ENCODE measurements around the gene ACVR1B. TPM values are rescaled to one million over a fixed set of nuclear protein-coding genes. Genes with fewer than 3 reads are reported as not detected.
"Not testable (repeated sequence)": the region's sequence is repeated elsewhere in the genome, so short reads cannot be mapped to it uniquely, and the experiment has no call there.

ACVR1B gene
- total RNA-seq, 1 experiment from 2014 or later: 22.4 TPM

- Histone ChIP-seq H3K9me3 (replicated peaks) (no peaks in the 10 kb centered on the region), H3K27me3 (no peaks in the 10 kb centered on the region), H3K36me3 (peaks cover 25% of the 10 kb centered on the region), H3K27ac (no peak overlapping the region), H3K4me1 (no peaks in the 10 kb centered on the region), H3K4me3 (no peak overlapping the region)
- no peak for DNase-seq
These were observed 25.8 kb downstream of the ACVR1B start for GRCh38 chr12:51977320-51977753.

GRCh38 chr12:51979306-51979705, 27.8 kb downstream of the ACVR1B start:
- not testable (repeated sequence) for H3K4me3 ChIP-seq; DNase-seq; H3K9me3 ChIP-seq (replicated peaks); H3K27me3 ChIP-seq; H3K27ac ChIP-seq; H3K4me1 ChIP-seq
- peaks cover 37% of the 10 kb centered on the region for H3K36me3 ChIP-seq

- H3K36me3 ChIP-seq: peaks cover 41% of the 10 kb centered on the region
- DNase-seq: peak; percentile 49 to 91
- no peaks in the 10 kb centered on the region for H3K9me3 ChIP-seq (replicated peaks)
- H3K4me1 ChIP-seq: no peaks in the 10 kb centered on the region
- no peak overlapping the region for H3K27ac ChIP-seq
- H3K4me3 ChIP-seq: no peak overlapping the region
- H3K27me3 ChIP-seq: no peaks in the 10 kb centered on the region
These were observed 28.7 kb downstream of the ACVR1B start for GRCh38 chr12:51980051-51980808.

- Histone ChIP-seq H3K4me3 (no peak overlapping the region), H3K27me3 (no peaks in the 10 kb centered on the region), H3K27ac (no peak overlapping the region), H3K36me3 (peaks cover 45% of the 10 kb centered on the region), H3K9me3 (replicated peaks) (no peaks in the 10 kb centered on the region), H3K4me1 (no peaks in the 10 kb centered on the region)
- no peak for DNase-seq
These were observed 29.3 kb downstream of the ACVR1B start for GRCh38 chr12:51980809-51981127.

- H3K4me3 ChIP-seq: no peak overlapping the region
- H3K4me1 ChIP-seq: no peaks in the 10 kb centered on the region
- H3K27ac ChIP-seq: no peak overlapping the region
- no peaks in the 10 kb centered on the region for H3K9me3 ChIP-seq (replicated peaks)
- no peaks in the 10 kb centered on the region for H3K27me3 ChIP-seq
- no peak for DNase-seq
- peaks cover 48% of the 10 kb centered on the region for H3K36me3 ChIP-seq
These were observed 33.2 kb downstream of the ACVR1B start for GRCh38 chr12:51984657-51985056.

GRCh38 chr12:51985154-51985835, 33.8 kb downstream of the ACVR1B start:
- H3K4me1 ChIP-seq: no peaks in the 10 kb centered on the region
- peaks cover 48% of the 10 kb centered on the region for H3K36me3 ChIP-seq
- DNase-seq: no peak
- H3K27me3 ChIP-seq: no peaks in the 10 kb centered on the region
- H3K4me3 ChIP-seq: no peak overlapping the region
- H3K9me3 ChIP-seq (replicated peaks): no peaks in the 10 kb centered on the region
- H3K27ac ChIP-seq: no peak overlapping the region

GRCh38 chr12:51986834-51987233, 35.3 kb downstream of the ACVR1B start:
- H3K4me1 ChIP-seq: no peaks in the 10 kb centered on the region
- no peaks in the 10 kb centered on the region for H3K9me3 ChIP-seq (replicated peaks)
- no peak overlapping the region for H3K4me3 ChIP-seq
- no peaks in the 10 kb centered on the region for H3K27me3 ChIP-seq
- no peak overlapping the region for H3K27ac ChIP-seq
- H3K36me3 ChIP-seq: peaks cover 40% of the 10 kb centered on the region
- no peak for DNase-seq

- Histone ChIP-seq H3K27ac (no peak overlapping the region), H3K9me3 (replicated peaks) (no peaks in the 10 kb centered on the region)
- no peak for DNase-seq
These were observed 40.7 kb downstream of the ACVR1B start for GRCh38 chr12:51992246-51992645.

GRCh38 chr12:51994539-51994820, 43.0 kb downstream of the ACVR1B start:
- H3K36me3 ChIP-seq: peaks cover 15% of the 10 kb centered on the region; the same call in 1 of the 2 replicates
- no peaks in the 10 kb centered on the region for H3K4me1 ChIP-seq
- DNase-seq: no peak
- H3K4me3 ChIP-seq: no peak overlapping the region
- no peaks in the 10 kb centered on the region for H3K9me3 ChIP-seq (replicated peaks)
- H3K27ac ChIP-seq: no peak overlapping the region
- H3K27me3 ChIP-seq: no peaks in the 10 kb centered on the region

More at GRCh38 chr12:51992246-51992645, 40.7 kb downstream of the ACVR1B start:
- Histone ChIP-seq H3K4me3 (no peak overlapping the region), H3K4me1 (no peaks in the 10 kb centered on the region), H3K36me3 (peaks cover 16% of the 10 kb centered on the region; the same call in 1 of the 2 replicates), H3K27me3 (no peaks in the 10 kb centered on the region)

GRCh38 chr12:51994959-51995358, 43.5 kb downstream of the ACVR1B start:
- Histone ChIP-seq H3K4me3 (no peak overlapping the region), H3K4me1 (no peaks in the 10 kb centered on the region), H3K27me3 (no peaks in the 10 kb centered on the region), H3K27ac (no peak overlapping the region), H3K9me3 (replicated peaks) (no peaks in the 10 kb centered on the region), H3K36me3 (peaks cover 15% of the 10 kb centered on the region; the same call in 1 of the 2 replicates)
- no peak for DNase-seq

- DNase-seq: no peak
- Histone ChIP-seq H3K27ac (no peak overlapping the region), H3K36me3 (peaks cover 15% of the 10 kb centered on the region; the same call in 1 of the 2 replicates), H3K4me3 (no peak overlapping the region), H3K27me3 (no peaks in the 10 kb centered on the region), H3K4me1 (no peaks in the 10 kb centered on the region), H3K9me3 (replicated peaks) (no peaks in the 10 kb centered on the region)
These were observed 45.6 kb downstream of the ACVR1B start for GRCh38 chr12:51997136-51997535.

- no peaks in the 10 kb centered on the region for H3K36me3 ChIP-seq
- no peak overlapping the region for H3K27ac ChIP-seq
- no peaks in the 10 kb centered on the region for H3K27me3 ChIP-seq
- H3K4me1 ChIP-seq: peaks cover 21% of the 10 kb centered on the region
- no peaks in the 10 kb centered on the region for H3K9me3 ChIP-seq (replicated peaks)
- H3K4me3 ChIP-seq: no peak overlapping the region
- peak; percentile 70 to 77 for DNase-seq
These were observed 51.6 kb downstream of the ACVR1B start for GRCh38 chr12:52003016-52003550.

- DNase-seq: no peak
- H3K27me3 ChIP-seq: no peaks in the 10 kb centered on the region
- no peaks in the 10 kb centered on the region for H3K36me3 ChIP-seq
- no peak overlapping the region for H3K4me3 ChIP-seq
- H3K27ac ChIP-seq: no peak overlapping the region
- peaks cover 21% of the 10 kb centered on the region for H3K4me1 ChIP-seq
- H3K9me3 ChIP-seq (replicated peaks): no peaks in the 10 kb centered on the region
These were observed 52.1 kb downstream of the ACVR1B start for GRCh38 chr12:52003591-52003990.

- DNase-seq: peak; percentile 71 to 82
These were observed 52.6 kb downstream of the ACVR1B start for GRCh38 chr12:52004042-52004648.

GRCh38 chr12:52005218-52005902, 53.9 kb downstream of the ACVR1B start:
- Histone ChIP-seq H3K9me3 (replicated peaks) (no peaks in the 10 kb centered on the region), H3K4me1 (peaks cover 30% of the 10 kb centered on the region), H3K27me3 (no peaks in the 10 kb centered on the region), H3K4me3 (no peak overlapping the region), H3K27ac (no peak overlapping the region), H3K36me3 (no peaks in the 10 kb centered on the region)
- DNase-seq: no peak

More at GRCh38 chr12:52004042-52004648, 52.6 kb downstream of the ACVR1B start:
- peaks cover 21% of the 10 kb centered on the region for H3K4me1 ChIP-seq
- no peaks in the 10 kb centered on the region for H3K27me3 ChIP-seq
- H3K36me3 ChIP-seq: no peaks in the 10 kb centered on the region
- no peak overlapping the region for H3K4me3 ChIP-seq
- no peak overlapping the region for H3K27ac ChIP-seq
- H3K9me3 ChIP-seq (replicated peaks): no peaks in the 10 kb centered on the region

All from SJCRH30 (cell line).